Body of pancreas (tissue), 4 donors: ENCODE results near the gene SLC5A2. TPM values are rescaled to one million over a fixed set of nuclear protein-coding genes. Genes with fewer than 3 reads are reported as not detected.

Experiments used
- ATAC-seq: fragments of 150-250 bp; one replicate; pipeline ENCODE4 v1.9.1; 2016
- DNase-seq, 4 donors: peaks; one replicate each; pipeline ENCODE4 v3.0.0-alpha.2; 2019
- H3K27ac ChIP-seq, 4 donors: fragments of 200-600 bp; sonication (generic); 1 replicate in 3 of 4; 2 replicates in 1 of 4; pipeline versions ENCODE4 v1.5.1 to v1.6.1; 2016 to 2019; ENCODE audit warnings: mild to moderate bottlenecking in 1 of 4, mixed read lengths in 1 of 4, moderate library complexity in 1 of 4
- H3K27me3 ChIP-seq, 2 donors: fragments of 200-600 bp; sonication (generic); one replicate each; pipeline ENCODE4 v1.6.0; 2016; ENCODE audit warnings: mild to moderate bottlenecking in 1 of 2
- H3K36me3 ChIP-seq, 2 donors: fragments of 200-600 bp; sonication (generic); replicated peaks in 1 of 2; 2 replicates each; pipeline ENCODE4 v1.5.1; 2016; ENCODE audit warnings: low read depth in 2 of 2; ENCODE audit not compliant: insufficient read depth in 1 of 2
- H3K4me1 ChIP-seq: fragments of 200-600 bp; sonication (generic); one replicate; pipeline ENCODE4 v1.6.0; 2016
- H3K4me3 ChIP-seq, 2 donors: fragments of 200-600 bp; sonication (generic); 1 replicate in 1 of 2; 2 replicates in 1 of 2; pipeline ENCODE4 v1.5.1; 2016 to 2019
- H3K9me3 ChIP-seq, 3 donors: fragments of 200-600 bp; sonication (generic); 1 replicate in 2 of 3; 2 replicates in 1 of 3; pipeline ENCODE4 v1.5.1; 2016
- CTCF ChIP-seq, 7 experiments: fragments of 450-650 bp in 4 of 7; fragments of 200-600 bp in 3 of 7; sonication (generic) in 3 of 7; IDR thresholded peaks; one replicate each; pipeline ENCODE4 v1.5.1; 2016 to 2019; ENCODE audit warnings: antibody characterized with exemption in 7 of 7
- POLR2A ChIP-seq, 3 donors: fragments of 450-650 bp; IDR thresholded peaks; one replicate each; pipeline ENCODE4 v1.6.1; 2016; ENCODE audit warnings: antibody characterized with exemption in 3 of 3, mild to moderate bottlenecking in 2 of 3
- WGBS, 2 donors: methylation state at CpG; one replicate each; pipeline ENCODE4 v1.1.5; 2017; 5-methylcytosine and 5-hydroxymethylcytosine counted together
- intact Hi-C: fragments of 100-400 bp; cut with DNase I; formaldehyde crosslinking; loops from one replicate; pipeline ENCODE4 v1.15.1; 2023
- total RNA-seq, 2 donors: library from RNA; depleted of rRNA; stranded (reverse); fragments of >200 nt; gene quantifications; one replicate each; pipeline ENCODE4 v1.1.0, GENCODE V29; 2016

SLC5A2 gene
- total RNA-seq, 2 donors from 2014 or later: 0.26 TPM; not detected in 1

GRCh38 chr16:31489298-31489564, 6.3 kb downstream of the SLC5A2 start:
- no peaks in the 10 kb centered on the region for H3K9me3 ChIP-seq
- no peak for TF ChIP-seq POLR2A (IDR thresholded peaks at IDR 0.05)
- no peak for TF ChIP-seq CTCF (IDR thresholded peaks at IDR 0.05)
- 71 to 79% methylated on average over 7 of the region's 7 CpGs for WGBS, 2 donors
- intact Hi-C loops: no loop called here
- H3K4me1 ChIP-seq: peaks cover 28% of the 10 kb centered on the region
- no peak overlapping the region for H3K27ac ChIP-seq
- DNase-seq: no peak
- peaks cover 4 to 5% of the 10 kb centered on the region in 2 donors for H3K36me3 ChIP-seq
- H3K27me3 ChIP-seq: no peaks in the 10 kb centered on the region
- H3K4me3 ChIP-seq: no peak overlapping the region
- no peak for ATAC-seq

GRCh38 chr16:31489616-31490584, 7.0 kb downstream of the SLC5A2 start:
- no peak for DNase-seq
- no peak for ATAC-seq
- Histone ChIP-seq H3K9me3 (no peaks in the 10 kb centered on the region), H3K4me3 (no peak overlapping the region), H3K27ac (no peak overlapping the region), H3K36me3 (peaks cover 4 to 5% of the 10 kb centered on the region in 2 donors), H3K27me3 (no peaks in the 10 kb centered on the region), H3K4me1 (peaks cover 26% of the 10 kb centered on the region)
- WGBS, 2 donors: 85% methylated on average over 13 to 20 of the region's 22 CpGs
- TF ChIP-seq CTCF (IDR thresholded peaks at IDR 0.05) (no peak), POLR2A (IDR thresholded peaks at IDR 0.05) (no peak)
- intact Hi-C loops: loop anchor here (10.0 kb wide), 1 partner anchor 215 kb away; no protein-coding TSS in a partner anchor

DNA sequence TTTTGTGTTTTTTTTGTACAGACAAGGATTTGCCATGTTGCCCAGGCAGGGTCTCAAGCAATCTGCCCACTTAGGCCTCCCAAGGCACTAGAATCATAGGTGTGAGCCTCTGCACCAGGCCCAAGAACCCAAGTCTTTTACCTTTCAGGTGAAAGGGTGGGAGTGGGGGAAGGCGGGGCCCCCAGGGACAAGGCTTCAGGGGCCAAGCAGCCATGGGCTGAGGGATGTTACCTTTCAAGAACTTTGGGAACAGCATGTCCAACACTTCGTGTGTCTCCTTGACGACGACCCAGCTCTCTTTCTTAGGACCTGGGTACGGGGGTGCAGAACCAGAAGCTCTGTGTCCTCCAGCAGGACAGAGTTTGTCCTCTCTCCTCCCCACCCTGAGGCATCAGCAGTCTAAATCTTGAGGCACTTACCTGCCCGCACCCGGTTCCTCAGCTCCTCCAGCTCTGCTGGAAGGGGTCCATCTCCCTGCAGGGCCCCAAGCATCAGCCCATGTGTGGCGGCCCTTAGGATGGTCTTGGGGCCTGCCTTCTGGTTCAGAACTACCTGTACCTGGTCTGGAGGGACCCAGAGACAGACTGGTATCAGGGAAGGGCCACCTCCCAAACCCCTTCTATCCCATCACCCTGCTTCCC, 9.0 kb downstream of the SLC5A2 start:
- H3K27ac ChIP-seq: no peak overlapping the region
- peaks cover 4 to 5% of the 10 kb centered on the region in 2 donors for H3K36me3 ChIP-seq
- no peak for DNase-seq
- H3K4me3 ChIP-seq: no peak overlapping the region
- no peaks in the 10 kb centered on the region for H3K9me3 ChIP-seq
- ATAC-seq: no peak
- H3K27me3 ChIP-seq: no peaks in the 10 kb centered on the region
- TF ChIP-seq POLR2A (IDR thresholded peaks at IDR 0.05) (no peak), CTCF (IDR thresholded peaks at IDR 0.05) (no peak)
- H3K4me1 ChIP-seq: peaks cover 23% of the 10 kb centered on the region
- WGBS, 2 donors: 92 to 95% methylated on average over 8 of the region's 8 CpGs
- intact Hi-C loops: loop anchor here (10.0 kb wide), 1 partner anchor 213 kb away; no protein-coding TSS in a partner anchor

GRCh38 chr16:31493506-31494125, 10.7 kb downstream of the SLC5A2 start:
- TF ChIP-seq POLR2A (IDR thresholded peaks at IDR 0.05) (no peak), CTCF (IDR thresholded peaks at IDR 0.05) (no peak)
- Histone ChIP-seq H3K27me3 (no peaks in the 10 kb centered on the region), H3K36me3 (peaks cover 5 to 8% of the 10 kb centered on the region in 2 donors), H3K4me1 (peaks cover 6% of the 10 kb centered on the region), H3K4me3 (no peak overlapping the region), H3K9me3 (no peaks in the 10 kb centered on the region), H3K27ac (no peak overlapping the region)
- 93 to 97% methylated on average over 15 to 17 of the region's 18 CpGs for WGBS, 2 donors
- ATAC-seq (no peak), DNase-seq (no peak)
- intact Hi-C loops: loop anchor here (10.0 kb wide), 1 partner anchor 211 kb away; no protein-coding TSS in a partner anchor
